ENCODE measurements around the gene ANKRD28. TPM values are rescaled to one million over a fixed set of nuclear protein-coding genes. Genes with fewer than 3 reads are reported as not detected.
A peak's percentile ranks its signal among the peaks of the same experiment; 100 is the strongest.

Gene ANKRD28
- total RNA-seq, 1 donor from 2014 or later, result 60.6 TPM

DNA sequence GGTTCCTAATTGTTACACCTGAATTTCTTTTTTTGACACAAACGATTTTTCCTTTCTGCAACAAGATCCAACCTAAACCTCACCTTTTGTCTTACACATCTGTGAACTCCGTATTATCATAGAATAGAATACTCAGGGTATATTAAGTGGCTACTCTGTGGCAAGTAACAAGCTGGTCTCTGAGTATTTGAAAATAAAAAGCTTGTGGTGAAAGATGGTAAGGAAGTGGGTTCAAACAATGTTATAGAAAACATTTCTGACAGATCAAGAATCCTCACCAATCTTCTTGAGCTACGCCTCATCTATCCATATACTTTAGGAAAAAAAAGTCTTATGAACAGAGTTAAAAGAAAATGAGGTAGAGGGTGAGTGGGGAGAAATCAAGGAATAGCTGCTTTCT, 3.5 kb upstream of the ANKRD28 start:
- TF ChIP-seq, protein P1, sequence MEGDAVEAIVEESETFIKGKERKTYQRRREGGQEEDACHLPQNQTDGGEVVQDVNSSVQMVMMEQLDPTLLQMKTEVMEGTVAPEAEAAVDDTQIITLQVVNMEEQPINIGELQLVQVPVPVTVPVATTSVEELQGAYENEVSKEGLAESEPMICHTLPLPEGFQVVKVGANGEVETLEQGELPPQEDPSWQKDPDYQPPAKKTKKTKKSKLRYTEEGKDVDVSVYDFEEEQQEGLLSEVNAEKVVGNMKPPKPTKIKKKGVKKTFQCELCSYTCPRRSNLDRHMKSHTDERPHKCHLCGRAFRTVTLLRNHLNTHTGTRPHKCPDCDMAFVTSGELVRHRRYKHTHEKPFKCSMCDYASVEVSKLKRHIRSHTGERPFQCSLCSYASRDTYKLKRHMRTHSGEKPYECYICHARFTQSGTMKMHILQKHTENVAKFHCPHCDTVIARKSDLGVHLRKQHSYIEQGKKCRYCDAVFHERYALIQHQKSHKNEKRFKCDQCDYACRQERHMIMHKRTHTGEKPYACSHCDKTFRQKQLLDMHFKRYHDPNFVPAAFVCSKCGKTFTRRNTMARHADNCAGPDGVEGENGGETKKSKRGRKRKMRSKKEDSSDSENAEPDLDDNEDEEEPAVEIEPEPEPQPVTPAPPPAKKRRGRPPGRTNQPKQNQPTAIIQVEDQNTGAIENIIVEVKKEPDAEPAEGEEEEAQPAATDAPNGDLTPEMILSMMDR (IDR thresholded peaks at IDR 0.05; ENCODE audit: insufficient read depth, low read length, severe bottlenecking), result no peak
- no peak overlapping the region for H3K4me3 ChIP-seq (ENCODE audit: low read depth, low read length)
- H3K27me3 ChIP-seq (ENCODE audit: control insufficient read depth, insufficient read depth, low read length), result no peaks in the 10 kb centered on the region
- FAIRE-seq (no peak), DNase-seq (ENCODE audit: low read depth) (no peak)
- H3K36me3 ChIP-seq (ENCODE audit: control insufficient read depth, insufficient read depth, low read length), result no peaks in the 10 kb centered on the region

DNA sequence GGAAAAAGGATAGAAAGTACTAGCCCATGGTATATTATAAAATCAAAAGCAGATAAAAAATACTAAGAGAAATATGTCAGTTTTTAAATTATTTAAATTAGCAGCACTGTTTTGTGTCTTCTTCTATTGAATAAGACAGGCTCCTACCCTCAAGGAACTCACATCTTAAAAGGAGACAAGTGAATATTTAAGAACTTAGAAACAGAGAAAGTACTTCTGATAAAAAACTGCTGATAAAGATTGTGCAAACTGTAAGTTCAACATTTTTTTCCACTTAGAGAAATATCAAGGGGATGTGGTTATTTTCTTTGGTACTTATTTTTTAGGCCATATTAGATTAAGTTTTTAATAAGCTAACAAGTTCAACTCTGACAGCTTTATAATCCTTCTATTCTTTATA, 3.0 kb upstream of the ANKRD28 start:
- Histone ChIP-seq H3K4me3 (ENCODE audit: low read depth, low read length) (no peak overlapping the region), H3K36me3 (ENCODE audit: control insufficient read depth, insufficient read depth, low read length) (no peaks in the 10 kb centered on the region), H3K27me3 (ENCODE audit: control insufficient read depth, insufficient read depth, low read length) (no peaks in the 10 kb centered on the region)
- FAIRE-seq (no peak), DNase-seq (ENCODE audit: low read depth) (no peak)
- TF ChIP-seq, protein P1 (IDR thresholded peaks at IDR 0.05; ENCODE audit: insufficient read depth, low read length, severe bottlenecking), result no peak

- no peak for DNase-seq (ENCODE audit: low read depth)
- H3K36me3 ChIP-seq (ENCODE audit: control insufficient read depth, insufficient read depth, low read length), result no peaks in the 10 kb centered on the region
- TF ChIP-seq, protein P1 (IDR thresholded peaks at IDR 0.05; ENCODE audit: insufficient read depth, low read length, severe bottlenecking), result no peak
- H3K4me3 ChIP-seq (ENCODE audit: low read depth, low read length), result no peak overlapping the region
- H3K27me3 ChIP-seq (ENCODE audit: control insufficient read depth, insufficient read depth, low read length), result no peaks in the 10 kb centered on the region
- no peak for FAIRE-seq
These were observed 2.5 kb upstream of the ANKRD28 start for GRCh38 chr3:15800327-15800726.

- FAIRE-seq (no peak), DNase-seq (ENCODE audit: low read depth) (no peak)
- TF ChIP-seq, protein P1 (IDR thresholded peaks at IDR 0.05; ENCODE audit: insufficient read depth, low read length, severe bottlenecking), result no peak
- Histone ChIP-seq H3K4me3 (ENCODE audit: low read depth, low read length) (no peak overlapping the region), H3K27me3 (ENCODE audit: control insufficient read depth, insufficient read depth, low read length) (no peaks in the 10 kb centered on the region), H3K36me3 (ENCODE audit: control insufficient read depth, insufficient read depth, low read length) (no peaks in the 10 kb centered on the region)
These were observed 910 bp upstream of the ANKRD28 start for GRCh38 chr3:15798533-15799245.

DNA sequence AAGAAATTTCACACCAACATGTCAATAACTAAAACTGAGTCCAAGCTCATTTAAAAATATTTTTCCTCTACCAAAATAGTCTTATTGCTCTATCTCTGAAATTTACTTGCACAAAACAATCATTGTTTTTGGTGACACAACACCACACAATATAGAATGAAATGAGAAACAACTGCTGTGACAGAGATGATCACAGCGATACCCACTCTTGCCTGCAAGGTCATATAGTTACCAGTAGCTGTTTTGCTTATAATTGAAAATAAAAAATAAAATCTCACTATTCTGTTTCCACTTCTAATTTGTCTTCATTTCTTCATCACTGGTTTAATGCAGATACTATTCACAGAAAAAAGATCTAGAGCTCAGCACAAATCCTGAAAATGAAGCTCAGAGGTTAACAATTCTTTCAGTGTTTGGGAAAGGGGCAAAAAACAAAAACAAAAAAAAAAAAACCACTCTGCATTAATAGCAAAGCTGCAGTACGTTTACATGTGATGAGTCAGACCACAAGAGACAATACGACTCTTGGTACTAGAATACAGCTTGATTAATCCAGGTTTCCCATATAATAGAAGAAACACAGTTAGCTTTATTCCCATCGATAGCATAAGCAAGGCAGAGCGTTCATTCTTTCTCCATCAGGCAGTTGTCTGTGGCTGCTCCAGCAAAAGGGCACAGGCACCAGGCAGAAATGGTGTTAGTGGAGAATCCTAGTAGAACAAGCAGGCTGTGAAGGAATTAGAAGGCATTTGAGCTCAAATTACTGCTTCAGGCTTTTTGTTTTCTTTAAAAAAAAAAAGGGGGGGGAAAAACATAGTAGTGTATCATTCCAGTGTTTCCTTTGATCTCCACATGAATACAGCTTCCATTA, 773 bp downstream of the ANKRD28 start:
- FAIRE-seq (no peak), DNase-seq (ENCODE audit: low read depth) (peak; percentile 79)
- TF ChIP-seq, protein P1 (IDR thresholded peaks at IDR 0.05; ENCODE audit: insufficient read depth, low read length, severe bottlenecking), result no peak
- Histone ChIP-seq H3K36me3 (ENCODE audit: control insufficient read depth, insufficient read depth, low read length) (no peaks in the 10 kb centered on the region), H3K4me3 (ENCODE audit: low read depth, low read length) (peak overlapping the region; percentile 27), H3K27me3 (ENCODE audit: control insufficient read depth, insufficient read depth, low read length) (no peaks in the 10 kb centered on the region)

Data from bronchial epithelial cell (primary cell).